Gastrocnemius medialis (tissue), 4 donors: ENCODE data around the gene VPS8.

Source experiments
- POLR2A ChIP-seq, 2 donors: fragments of 450-650 bp; IDR thresholded peaks; one replicate each; pipeline ENCODE4 v1.6.1; 2017; ENCODE audit warnings: antibody characterized with exemption in 2 of 2, mild to moderate bottlenecking in 2 of 2, moderate library complexity in 2 of 2
- TF ChIP-seq, protein P1 (sequence below), 5 experiments: fragments of 450-650 bp in 3 of 5; fragments of 200-600 bp in 2 of 5; sonication (generic) in 2 of 5; IDR thresholded peaks in 4 of 5; conservative IDR thresholded peaks in 1 of 5; 1 replicate in 4 of 5; 2 replicates in 1 of 5; pipeline ENCODE4 v1.5.1; 2016 to 2019; ENCODE audit warnings: antibody characterized with exemption in 5 of 5, mild to moderate bottlenecking in 3 of 5, moderate library complexity in 3 of 5

GRCh38 chr3:184885112-184885511 is 73.1 kb downstream of the VPS8 start:
- TF ChIP-seq, protein P1, sequence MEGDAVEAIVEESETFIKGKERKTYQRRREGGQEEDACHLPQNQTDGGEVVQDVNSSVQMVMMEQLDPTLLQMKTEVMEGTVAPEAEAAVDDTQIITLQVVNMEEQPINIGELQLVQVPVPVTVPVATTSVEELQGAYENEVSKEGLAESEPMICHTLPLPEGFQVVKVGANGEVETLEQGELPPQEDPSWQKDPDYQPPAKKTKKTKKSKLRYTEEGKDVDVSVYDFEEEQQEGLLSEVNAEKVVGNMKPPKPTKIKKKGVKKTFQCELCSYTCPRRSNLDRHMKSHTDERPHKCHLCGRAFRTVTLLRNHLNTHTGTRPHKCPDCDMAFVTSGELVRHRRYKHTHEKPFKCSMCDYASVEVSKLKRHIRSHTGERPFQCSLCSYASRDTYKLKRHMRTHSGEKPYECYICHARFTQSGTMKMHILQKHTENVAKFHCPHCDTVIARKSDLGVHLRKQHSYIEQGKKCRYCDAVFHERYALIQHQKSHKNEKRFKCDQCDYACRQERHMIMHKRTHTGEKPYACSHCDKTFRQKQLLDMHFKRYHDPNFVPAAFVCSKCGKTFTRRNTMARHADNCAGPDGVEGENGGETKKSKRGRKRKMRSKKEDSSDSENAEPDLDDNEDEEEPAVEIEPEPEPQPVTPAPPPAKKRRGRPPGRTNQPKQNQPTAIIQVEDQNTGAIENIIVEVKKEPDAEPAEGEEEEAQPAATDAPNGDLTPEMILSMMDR (IDR thresholded peaks at IDR 0.05 in 4 of 5, conservative IDR thresholded peaks at IDR 0.05 in 1 of 5): no peak
- no peak for TF ChIP-seq POLR2A (IDR thresholded peaks at IDR 0.05)
